ENCODE results near the gene TSHZ2.

DNA sequence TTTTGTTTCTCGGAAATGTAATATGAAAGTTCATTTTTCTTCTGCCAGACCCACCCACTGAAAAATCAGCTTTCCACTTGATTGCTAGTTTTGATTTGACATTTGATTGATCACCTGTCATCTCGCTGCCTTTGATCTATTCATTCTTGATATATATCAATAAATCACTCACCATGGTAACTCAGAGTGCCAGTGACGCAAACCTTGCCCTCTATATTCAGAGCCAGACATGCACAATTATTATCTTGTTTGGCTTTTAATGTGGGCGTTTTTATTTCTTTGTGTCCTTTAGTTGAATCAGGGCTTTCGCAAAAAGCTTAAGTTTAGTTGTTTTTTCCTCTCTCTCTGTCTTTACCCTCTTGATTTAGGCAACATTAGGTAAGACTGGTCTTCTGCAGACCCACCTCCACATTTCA, 2.0 kb downstream of the TSHZ2 start:
- TF ChIP-seq CTCF (IDR thresholded peaks at IDR 0.05) (no peak), POLR2A (IDR thresholded peaks at IDR 0.05) (no peak)
